ENCODE results near the gene TMCC1. TPM values are rescaled to one million over a fixed set of nuclear protein-coding genes. Genes with fewer than 3 reads are reported as not detected.

The TMCC1 gene
- total RNA-seq, 3 donors from 2014 or later = 12.7 to 14.2 (median 14.1) TPM

GRCh38 chr3:129732200-129732876 is 161.2 kb downstream of the TMCC1 start:
- Mint-ChIP-seq H3K27me3 (ENCODE audit: low read depth) (no peaks in the 10 kb centered on the region), H3K36me3 (ENCODE audit: insufficient read depth) (peaks cover 8% of the 10 kb centered on the region), H3K4me1 (ENCODE audit: low read depth) (no peaks in the 10 kb centered on the region), H3K9me3 (no peaks in the 10 kb centered on the region), H3K4me3 (no peak overlapping the region)
- no peak for DNase-seq
- no peak for ATAC-seq

GRCh38 chr3:129727707-129728106 is 165.8 kb downstream of the TMCC1 start:
- H3K27me3 Mint-ChIP-seq (ENCODE audit: low read depth) = no peaks in the 10 kb centered on the region
- no peaks in the 10 kb centered on the region for H3K9me3 Mint-ChIP-seq
- ATAC-seq = no peak
- H3K4me3 Mint-ChIP-seq = no peak overlapping the region
- no peak for DNase-seq
- peaks cover 3% of the 10 kb centered on the region for H3K4me1 Mint-ChIP-seq (ENCODE audit: low read depth)
- H3K36me3 Mint-ChIP-seq (ENCODE audit: insufficient read depth) = peaks cover 4% of the 10 kb centered on the region

GRCh38 chr3:129723558-129724324 is 169.8 kb downstream of the TMCC1 start:
- Mint-ChIP-seq H3K36me3 (ENCODE audit: insufficient read depth) (peaks cover 2% of the 10 kb centered on the region), H3K4me1 (ENCODE audit: low read depth) (peaks cover 3% of the 10 kb centered on the region), H3K9me3 (no peaks in the 10 kb centered on the region), H3K27me3 (ENCODE audit: low read depth) (no peaks in the 10 kb centered on the region), H3K4me3 (no peak overlapping the region)
- no peak for DNase-seq
- no peak for ATAC-seq

- H3K27me3 Mint-ChIP-seq (ENCODE audit: low read depth) = no peaks in the 10 kb centered on the region
- H3K36me3 Mint-ChIP-seq (ENCODE audit: insufficient read depth) = peaks cover 2% of the 10 kb centered on the region
Measured at GRCh38 chr3:129722527-129722926, 171.0 kb downstream of the TMCC1 start.

GRCh38 chr3:129718201-129718600 is 175.3 kb downstream of the TMCC1 start:
- H3K4me1 Mint-ChIP-seq (ENCODE audit: low read depth) = no peaks in the 10 kb centered on the region
- H3K36me3 Mint-ChIP-seq (ENCODE audit: insufficient read depth) = peaks cover 2% of the 10 kb centered on the region
- ATAC-seq (no peak), DNase-seq (no peak)
- no peaks in the 10 kb centered on the region for H3K9me3 Mint-ChIP-seq
- H3K4me3 Mint-ChIP-seq = no peak overlapping the region
- no peaks in the 10 kb centered on the region for H3K27me3 Mint-ChIP-seq (ENCODE audit: low read depth)

More at GRCh38 chr3:129722527-129722926, 171.0 kb downstream of the TMCC1 start:
- no peak for DNase-seq
- no peaks in the 10 kb centered on the region for H3K9me3 Mint-ChIP-seq
- ATAC-seq = no peak
- H3K4me3 Mint-ChIP-seq = no peak overlapping the region
- peaks cover 3% of the 10 kb centered on the region for H3K4me1 Mint-ChIP-seq (ENCODE audit: low read depth)

GRCh38 chr3:129715854-129716253 is 177.7 kb downstream of the TMCC1 start:
- H3K9me3 Mint-ChIP-seq = no peaks in the 10 kb centered on the region
- no peaks in the 10 kb centered on the region for H3K4me1 Mint-ChIP-seq (ENCODE audit: low read depth)
- no peaks in the 10 kb centered on the region for H3K27me3 Mint-ChIP-seq (ENCODE audit: low read depth)
- H3K36me3 Mint-ChIP-seq (ENCODE audit: insufficient read depth) = no peaks in the 10 kb centered on the region
- DNase-seq = no peak
- H3K4me3 Mint-ChIP-seq = no peak overlapping the region
- ATAC-seq = no peak

- Mint-ChIP-seq H3K9me3 (no peaks in the 10 kb centered on the region), H3K27me3 (ENCODE audit: low read depth) (no peaks in the 10 kb centered on the region)
- ATAC-seq = no peak
Measured at GRCh38 chr3:129708328-129708861, 185.1 kb downstream of the TMCC1 start.

GRCh38 chr3:129705274-129705673 is 188.2 kb downstream of the TMCC1 start:
- DNase-seq (no peak), ATAC-seq (no peak)
- Mint-ChIP-seq H3K4me1 (ENCODE audit: low read depth) (no peaks in the 10 kb centered on the region), H3K4me3 (no peak overlapping the region), H3K27me3 (ENCODE audit: low read depth) (no peaks in the 10 kb centered on the region), H3K9me3 (no peaks in the 10 kb centered on the region), H3K36me3 (ENCODE audit: insufficient read depth) (peaks cover 2% of the 10 kb centered on the region)

More at GRCh38 chr3:129708328-129708861, 185.1 kb downstream of the TMCC1 start:
- no peaks in the 10 kb centered on the region for H3K4me1 Mint-ChIP-seq (ENCODE audit: low read depth)
- no peak for DNase-seq
- H3K4me3 Mint-ChIP-seq = no peak overlapping the region
- peaks cover 2% of the 10 kb centered on the region for H3K36me3 Mint-ChIP-seq (ENCODE audit: insufficient read depth)

- no peaks in the 10 kb centered on the region for H3K9me3 Mint-ChIP-seq
- H3K4me1 Mint-ChIP-seq (ENCODE audit: low read depth) = no peaks in the 10 kb centered on the region
- ATAC-seq = no peak
- peaks cover 2% of the 10 kb centered on the region for H3K36me3 Mint-ChIP-seq (ENCODE audit: insufficient read depth)
- no peak for DNase-seq
- H3K27me3 Mint-ChIP-seq (ENCODE audit: low read depth) = no peaks in the 10 kb centered on the region
- no peak overlapping the region for H3K4me3 Mint-ChIP-seq
Measured at GRCh38 chr3:129703913-129704312, 189.6 kb downstream of the TMCC1 start.

GRCh38 chr3:129702934-129703712 is 190.4 kb downstream of the TMCC1 start:
- peaks cover 2% of the 10 kb centered on the region for H3K36me3 Mint-ChIP-seq (ENCODE audit: insufficient read depth)
- H3K4me3 Mint-ChIP-seq = no peak overlapping the region
- no peaks in the 10 kb centered on the region for H3K9me3 Mint-ChIP-seq
- H3K27me3 Mint-ChIP-seq (ENCODE audit: low read depth) = no peaks in the 10 kb centered on the region
- ATAC-seq (no peak), DNase-seq (no peak)
- H3K4me1 Mint-ChIP-seq (ENCODE audit: low read depth) = no peaks in the 10 kb centered on the region

GRCh38 chr3:129701161-129701560 is 192.3 kb downstream of the TMCC1 start:
- Mint-ChIP-seq H3K4me1 (ENCODE audit: low read depth) (no peaks in the 10 kb centered on the region), H3K36me3 (ENCODE audit: insufficient read depth) (peaks cover 11% of the 10 kb centered on the region), H3K4me3 (no peak overlapping the region), H3K27me3 (ENCODE audit: low read depth) (no peaks in the 10 kb centered on the region), H3K9me3 (no peaks in the 10 kb centered on the region)
- no peak for DNase-seq
- no peak for ATAC-seq

GRCh38 chr3:129699612-129700011 is 193.9 kb downstream of the TMCC1 start:
- Mint-ChIP-seq H3K27me3 (ENCODE audit: low read depth) (no peaks in the 10 kb centered on the region), H3K36me3 (ENCODE audit: insufficient read depth) (peaks cover 13% of the 10 kb centered on the region), H3K4me3 (no peak overlapping the region), H3K4me1 (ENCODE audit: low read depth) (no peaks in the 10 kb centered on the region), H3K9me3 (peaks cover 4% of the 10 kb centered on the region)
- DNase-seq = no peak
- ATAC-seq = no peak

- Mint-ChIP-seq H3K9me3 (peaks cover 4% of the 10 kb centered on the region), H3K27me3 (ENCODE audit: low read depth) (no peaks in the 10 kb centered on the region), H3K4me1 (ENCODE audit: low read depth) (no peaks in the 10 kb centered on the region), H3K36me3 (ENCODE audit: insufficient read depth) (peaks cover 13% of the 10 kb centered on the region), H3K4me3 (no peak overlapping the region)
- DNase-seq (no peak), ATAC-seq (no peak)
Measured at GRCh38 chr3:129699199-129699598, 194.3 kb downstream of the TMCC1 start.

GRCh38 chr3:129697229-129697969 is 196.1 kb downstream of the TMCC1 start:
- no peak overlapping the region for H3K4me3 Mint-ChIP-seq
- no peaks in the 10 kb centered on the region for H3K4me1 Mint-ChIP-seq (ENCODE audit: low read depth)
- DNase-seq = no peak
- H3K27me3 Mint-ChIP-seq (ENCODE audit: low read depth) = no peaks in the 10 kb centered on the region
- peaks cover 4% of the 10 kb centered on the region for H3K9me3 Mint-ChIP-seq
- H3K36me3 Mint-ChIP-seq (ENCODE audit: insufficient read depth) = peaks cover 11% of the 10 kb centered on the region
- ATAC-seq = no peak
